Measurements from ENCODE around the gene LGALS7B.

- no peak for TF ChIP-seq CTCF (IDR thresholded peaks at IDR 0.05)
- TF ChIP-seq EZH2 (IDR thresholded peaks at IDR 0.05; ENCODE audit: borderline replicate concordance, insufficient read depth, low read depth, low read length, poor library complexity, severe bottlenecking) = no peak
Measured at GRCh38 chr19:38817081-38817480, 28.1 kb downstream of the LGALS7B start.

All from B cell (primary cell).